Measurements from ENCODE around the gene PCGF1.
A peak's percentile ranks its signal among the peaks of the same experiment; 100 is the strongest.

The PCGF1 gene

GRCh38 chr2:74507145-74507925, at the start of gene PCGF1:
TSS of gene PCGF1 (minus strand) at chr2:74507695. CDS start at chr2:74507668, 27 bp downstream.
- DNase-seq: peak; percentile 98

- no peak for DNase-seq
These were observed 49.4 kb upstream of the PCGF1 start for GRCh38 chr2:74556831-74557370.

- DNase-seq: no peak
These were observed 48.7 kb upstream of the PCGF1 start for GRCh38 chr2:74556159-74556558.

GRCh38 chr2:74555610-74556103, 48.2 kb upstream of the PCGF1 start:
- no peak for DNase-seq

GRCh38 chr2:74554820-74555531, 47.5 kb upstream of the PCGF1 start:
- peak; percentile 36 for DNase-seq

GRCh38 chr2:74553892-74554819, 46.7 kb upstream of the PCGF1 start, which contains the start of the genes DOK1 and LOXL3:
TSS of gene DOK1 (plus strand) at chr2:74554720. CDS start at chr2:74554755, 35 bp downstream.
TSS of gene LOXL3 (minus strand) at chr2:74553942. CDS start at chr2:74552634, 1,308 bp downstream.
- DNase-seq: peak; percentile 77

- no peak for DNase-seq
These were observed 45.7 kb upstream of the PCGF1 start for GRCh38 chr2:74552914-74553811.

GRCh38 chr2:74551942-74552913, 44.7 kb upstream of the PCGF1 start:
- no peak for DNase-seq

GRCh38 chr2:74551530-74551929, 44.0 kb upstream of the PCGF1 start:
- no peak for DNase-seq

- no peak for DNase-seq
These were observed 42.7 kb upstream of the PCGF1 start for GRCh38 chr2:74550231-74550630.

- DNase-seq: no peak
These were observed 41.7 kb upstream of the PCGF1 start for GRCh38 chr2:74548900-74549826.

- DNase-seq: no peak
These were observed 40.9 kb upstream of the PCGF1 start for GRCh38 chr2:74548285-74548899.

GRCh38 chr2:74546004-74546403, 38.5 kb upstream of the PCGF1 start:
- no peak for DNase-seq

GRCh38 chr2:74544634-74545033, 37.1 kb upstream of the PCGF1 start:
- no peak for DNase-seq

- DNase-seq: no peak
These were observed 35.5 kb upstream of the PCGF1 start for GRCh38 chr2:74542978-74543377.

- DNase-seq: no peak
These were observed 32.8 kb upstream of the PCGF1 start for GRCh38 chr2:74540291-74540690.

GRCh38 chr2:74538881-74539339, 31.4 kb upstream of the PCGF1 start:
- DNase-seq: no peak

- DNase-seq: no peak
These were observed 29.6 kb upstream of the PCGF1 start for GRCh38 chr2:74537140-74537539.

Measured in CD4-positive, alpha-beta T cell treated with Interferon gamma for 1 hour (primary cell).